Jurkat, Clone E6-1 (cell line): ENCODE data around the gene CCL7.
A peak's percentile ranks its signal among the peaks of the same experiment; 100 is the strongest.

Experiments used
- DNase-seq: peaks from one replicate; pipeline ENCODE4 v3.0.0-alpha.2; 2011; ENCODE audit warnings: low read depth, low spot score
- H3K4me3 ChIP-seq: 2 replicates; pipeline ENCODE4 v1.5.1; 2011; ENCODE audit warnings: mild to moderate bottlenecking, low read length, control low read depth, moderate library complexity

CCL7 gene

DNA sequence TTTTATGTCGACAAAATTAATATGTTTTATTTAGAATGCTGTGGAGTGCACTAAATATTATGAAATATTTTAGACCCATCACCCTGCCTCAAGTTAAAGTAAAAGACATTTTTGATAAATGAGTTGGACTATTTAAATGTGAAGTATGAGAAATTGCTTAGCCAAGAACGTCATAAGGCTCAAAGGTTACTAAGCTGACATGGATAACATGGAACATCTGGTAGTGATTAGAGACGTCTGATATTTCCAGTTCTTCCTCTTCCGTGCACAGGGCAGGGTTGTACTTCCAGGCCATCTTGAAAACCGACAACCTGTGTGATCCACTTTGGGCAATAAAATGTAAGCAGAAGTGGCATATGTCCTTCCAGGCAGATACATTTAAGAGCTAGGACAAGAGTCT lies 42.1 kb downstream of the CCL7 start:
- H3K4me3 ChIP-seq: no peak overlapping the region
- DNase-seq: no peak

DNA sequence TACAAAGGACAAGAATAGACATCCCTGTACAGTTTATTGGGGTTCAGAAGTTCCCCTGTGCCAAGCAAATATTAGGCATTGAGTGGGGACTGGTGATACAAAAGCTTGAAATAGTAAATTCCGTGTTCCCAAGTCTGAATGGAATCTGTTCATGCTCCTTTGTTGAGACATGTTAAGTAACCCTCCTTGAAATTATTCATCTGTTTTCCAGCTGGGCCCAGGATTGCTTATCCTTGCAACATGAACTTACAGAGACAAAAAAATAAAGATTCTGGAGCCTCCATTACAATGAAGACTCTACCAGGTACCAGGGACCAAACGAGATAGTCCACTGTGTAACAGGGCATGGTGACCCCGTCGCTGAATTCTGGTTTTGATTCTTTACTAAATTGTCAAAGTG lies 43.1 kb downstream of the CCL7 start:
- DNase-seq: no peak
- H3K4me3 ChIP-seq: no peak overlapping the region

DNA sequence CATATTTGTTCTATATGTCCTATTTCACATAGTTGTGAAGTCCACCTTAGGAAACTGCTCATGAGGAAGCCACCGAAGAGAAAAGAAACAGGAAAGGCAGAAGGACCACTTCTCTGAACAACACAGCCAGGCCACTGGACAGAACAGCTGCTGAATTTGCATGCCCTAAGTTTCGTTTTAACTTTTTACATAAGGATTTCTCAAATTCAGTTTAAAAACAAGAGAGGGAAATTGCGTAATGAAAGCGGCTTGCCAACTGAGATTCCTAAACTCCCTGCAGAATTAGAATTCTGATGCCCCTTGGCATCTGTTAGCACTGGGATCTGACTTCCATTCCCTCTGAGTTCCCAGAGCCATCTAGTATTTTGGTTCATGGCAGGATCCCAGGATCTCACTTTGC lies 44.3 kb downstream of the CCL7 start:
- H3K4me3 ChIP-seq: no peak overlapping the region
- no peak for DNase-seq

DNA sequence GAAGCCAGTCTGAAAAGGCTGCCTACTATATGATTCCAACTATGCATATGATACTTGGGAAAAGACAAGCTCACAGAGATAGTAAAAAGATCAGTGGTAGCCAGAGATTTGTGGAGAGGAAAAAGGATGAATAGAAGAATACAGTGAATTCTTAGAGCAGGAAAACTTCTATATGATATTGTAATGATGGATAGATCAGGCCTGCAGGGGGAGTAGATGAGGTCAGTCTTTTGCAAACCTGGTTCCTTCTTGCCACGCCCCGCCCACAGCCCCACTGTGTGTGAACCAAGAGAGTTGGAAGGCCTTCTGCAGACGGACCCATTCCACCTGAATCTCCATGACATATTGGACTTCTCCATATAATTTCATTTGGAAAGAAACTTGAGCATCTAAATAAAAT lies 48.5 kb downstream of the CCL7 start:
- DNase-seq: peak; percentile 26
- H3K4me3 ChIP-seq: no peak overlapping the region

DNA sequence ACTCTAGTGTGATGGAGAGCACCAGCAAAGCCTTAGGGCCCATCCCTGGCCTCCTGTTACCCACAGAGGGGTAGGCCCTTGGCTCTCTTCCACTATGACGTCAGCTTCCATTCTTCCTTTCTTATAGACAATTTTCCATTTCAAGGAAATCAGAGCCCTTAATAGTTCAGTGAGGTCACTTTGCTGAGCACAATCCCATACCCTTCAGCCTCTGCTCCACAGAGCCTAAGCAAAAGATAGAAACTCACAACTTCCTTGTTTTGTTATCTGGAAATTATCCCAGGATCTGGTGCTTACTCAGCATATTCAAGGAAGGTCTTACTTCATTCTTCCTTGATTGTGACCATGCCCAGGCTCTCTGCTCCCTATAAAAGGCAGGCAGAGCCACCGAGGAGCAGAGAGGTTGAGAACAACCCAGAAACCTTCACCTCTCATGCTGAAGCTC lies 49.0 kb downstream of the CCL7 start, which contains the start of gene CCL8:
Gene CCL8 (plus strand): TSS at position 397 of the 445 bp plus-strand sequence. CDS start 67 bp downstream, outside the sequence.
- no peak within 1 kb of the TSS for H3K4me3 ChIP-seq
- DNase-seq: no peak
